Measurements from ENCODE around the gene SLC39A2.

Gene SLC39A2

DNA sequence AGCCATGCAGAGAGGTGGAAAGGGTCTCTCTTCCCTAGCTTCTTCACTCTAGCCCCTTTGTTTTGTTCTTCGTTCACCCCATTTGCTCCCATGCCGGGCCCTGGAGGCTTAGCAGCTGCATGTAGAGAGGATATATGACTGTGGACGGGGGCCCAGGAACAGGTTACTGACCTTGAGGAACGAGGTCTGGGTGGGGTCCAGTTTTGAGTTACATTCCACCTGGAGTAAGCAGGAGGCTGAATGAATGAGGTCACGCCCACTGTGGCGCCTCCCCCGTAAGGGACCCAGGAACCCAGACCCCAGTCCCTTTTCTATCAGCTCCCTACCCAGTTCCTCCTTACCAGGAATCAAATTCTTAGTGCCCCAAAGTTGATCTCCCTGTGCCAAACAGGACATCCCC is 19.2 kb downstream of the SLC39A2 start:
- POLR2A ChIA-PET: interaction anchor here (1.3 to 1.6 kb wide), 2 partner anchors 28 to 48 kb away, joined by 3 to 4 read pairs; no protein-coding TSS in a partner anchor
- TF ChIP-seq ELF4 (IDR thresholded peaks at IDR 0.05) (no peak), FOXM1 (IDR thresholded peaks at IDR 0.05; ENCODE audit: borderline replicate concordance) (no peak), ZNF384 (IDR thresholded peaks at IDR 0.05) (no peak), BHLHE40 (IDR thresholded peaks at IDR 0.05; ENCODE audit: borderline replicate concordance) (no peak), SP1 (IDR thresholded peaks at IDR 0.05) (no peak), SUZ12 (IDR thresholded peaks at IDR 0.05) (no peak), HDGF (IDR thresholded peaks at IDR 0.05; ENCODE audit: borderline replicate concordance) (no peak), ARNT (IDR thresholded peaks at IDR 0.05) (no peak), FOXA1 (IDR thresholded peaks at IDR 0.05) (no peak)
- TF ChIP-seq, protein P1, sequence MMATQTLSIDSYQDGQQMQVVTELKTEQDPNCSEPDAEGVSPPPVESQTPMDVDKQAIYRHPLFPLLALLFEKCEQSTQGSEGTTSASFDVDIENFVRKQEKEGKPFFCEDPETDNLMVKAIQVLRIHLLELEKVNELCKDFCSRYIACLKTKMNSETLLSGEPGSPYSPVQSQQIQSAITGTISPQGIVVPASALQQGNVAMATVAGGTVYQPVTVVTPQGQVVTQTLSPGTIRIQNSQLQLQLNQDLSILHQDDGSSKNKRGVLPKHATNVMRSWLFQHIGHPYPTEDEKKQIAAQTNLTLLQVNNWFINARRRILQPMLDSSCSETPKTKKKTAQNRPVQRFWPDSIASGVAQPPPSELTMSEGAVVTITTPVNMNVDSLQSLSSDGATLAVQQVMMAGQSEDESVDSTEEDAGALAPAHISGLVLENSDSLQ (IDR thresholded peaks at IDR 0.05): no peak
- CTCF ChIA-PET: interaction anchor here (0.9 to 4.7 kb wide), 3 partner anchors 22 to 74 kb away, joined by 3 to 98 read pairs (median 3); no protein-coding TSS in a partner anchor
- no peak for DNase-seq (ENCODE audit: extremely low spot score)

DNA sequence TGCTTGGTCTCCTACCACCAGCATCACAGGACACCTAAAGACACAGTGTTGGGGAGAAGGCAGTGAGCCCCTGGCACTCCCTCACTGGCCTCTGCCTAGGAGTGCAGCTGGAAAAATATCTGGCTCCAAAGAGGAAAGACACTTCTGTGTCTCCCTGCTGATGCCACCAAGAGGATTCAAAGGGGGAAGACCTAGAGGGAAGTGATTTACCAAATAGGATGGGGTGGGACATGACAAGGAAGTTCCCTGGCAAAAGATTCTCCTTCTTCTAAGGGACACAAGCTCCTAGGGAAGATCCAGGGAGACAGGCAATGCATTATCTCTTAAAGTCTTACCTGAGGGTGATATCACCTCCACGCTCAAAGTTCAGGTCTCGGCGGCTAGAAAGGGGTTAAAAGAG is 19.7 kb downstream of the SLC39A2 start:
- DNase-seq (ENCODE audit: extremely low spot score): no peak
- CTCF ChIA-PET: interaction anchor here (2.9 kb wide), 1 partner anchor 21 kb away, joined by 15 read pairs; no protein-coding TSS in a partner anchor
- TF ChIP-seq, protein P1 (IDR thresholded peaks at IDR 0.05): no peak
- TF ChIP-seq NFRKB (IDR thresholded peaks at IDR 0.05): no peak
- no peak for TF ChIP-seq TARDBP (IDR thresholded peaks at IDR 0.05)
- TF ChIP-seq CTBP1 (IDR thresholded peaks at IDR 0.05; ENCODE audit: borderline replicate concordance): no peak
- TF ChIP-seq ARNT (IDR thresholded peaks at IDR 0.05): no peak
- TF ChIP-seq BHLHE40 (IDR thresholded peaks at IDR 0.05; ENCODE audit: borderline replicate concordance): no peak
- TF ChIP-seq SP1 (IDR thresholded peaks at IDR 0.05): no peak
- no peak for TF ChIP-seq SUZ12 (IDR thresholded peaks at IDR 0.05)
- no peak for TF ChIP-seq LEF1 (IDR thresholded peaks at IDR 0.05; ENCODE audit: borderline replicate concordance)
- POLR2A ChIA-PET: interaction anchor here (1.6 kb wide), 1 partner anchor 48 kb away, joined by 4 read pairs; no protein-coding TSS in a partner anchor

DNA sequence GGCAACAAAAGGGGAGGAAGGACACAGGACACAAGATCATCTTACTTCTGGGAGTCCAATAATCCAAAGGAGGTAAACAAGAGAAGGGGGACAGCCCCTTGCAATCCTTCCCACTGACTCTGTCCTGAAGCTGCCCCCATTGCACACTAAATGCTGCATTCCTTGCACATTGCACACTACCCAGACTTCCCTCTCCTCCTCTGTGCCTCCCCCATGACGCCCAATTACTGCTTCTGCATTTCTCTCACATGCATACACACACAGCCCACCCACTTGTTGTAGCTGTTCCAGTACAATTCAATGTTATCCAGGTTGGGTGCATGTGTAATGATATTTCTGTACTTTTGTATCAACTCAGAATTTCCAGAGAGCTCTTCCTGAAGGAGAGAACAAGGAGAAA is 20.3 kb downstream of the SLC39A2 start:
- TF ChIP-seq FOXM1 (IDR thresholded peaks at IDR 0.05; ENCODE audit: borderline replicate concordance) (no peak), NFRKB (IDR thresholded peaks at IDR 0.05) (no peak), ARNT (IDR thresholded peaks at IDR 0.05) (no peak), CTBP1 (IDR thresholded peaks at IDR 0.05; ENCODE audit: borderline replicate concordance) (no peak), ZNF384 (IDR thresholded peaks at IDR 0.05) (no peak), LEF1 (IDR thresholded peaks at IDR 0.05; ENCODE audit: borderline replicate concordance) (no peak), ELF4 (IDR thresholded peaks at IDR 0.05) (no peak), TARDBP (IDR thresholded peaks at IDR 0.05) (no peak), FOXK2 (IDR thresholded peaks at IDR 0.05) (no peak), SUZ12 (IDR thresholded peaks at IDR 0.05) (no peak), FOXA1 (IDR thresholded peaks at IDR 0.05) (no peak)
- TF ChIP-seq, protein P1 (IDR thresholded peaks at IDR 0.05): no peak
- CTCF ChIA-PET: interaction anchor here (2.9 kb wide), 1 partner anchor 21 kb away, joined by 15 read pairs; no protein-coding TSS in a partner anchor
- POLR2A ChIA-PET: interaction anchor here (1.6 kb wide), 1 partner anchor 49 kb away, joined by 4 read pairs; no protein-coding TSS in a partner anchor
- no peak for DNase-seq (ENCODE audit: extremely low spot score)

DNA sequence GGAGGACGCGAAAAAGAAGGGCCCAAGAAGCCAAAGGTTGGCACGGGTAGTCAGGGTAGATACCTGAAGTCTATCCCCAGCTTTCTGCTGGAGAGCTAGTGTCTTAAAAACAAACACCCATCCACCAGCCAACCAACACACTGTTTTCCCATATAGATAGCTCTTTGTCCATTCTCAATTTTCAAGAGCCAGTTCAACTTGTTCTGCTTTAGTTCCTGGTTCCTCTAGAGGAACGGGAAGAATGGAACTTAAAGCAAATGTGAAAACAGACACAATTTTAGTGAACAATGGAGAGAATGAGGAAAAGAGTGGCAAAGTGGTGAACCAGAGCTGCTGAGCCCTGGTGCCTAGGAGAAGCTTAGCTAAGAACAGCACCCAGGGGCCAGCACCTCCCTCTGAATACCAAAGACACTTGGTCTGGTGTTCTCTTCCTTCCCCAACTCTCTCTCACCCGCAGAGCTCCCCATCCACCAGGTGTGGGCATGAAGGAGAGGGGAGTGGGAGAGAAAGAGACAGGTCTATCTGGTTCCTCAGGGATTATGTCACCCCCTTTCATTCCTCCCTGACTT is 22.0 kb downstream of the SLC39A2 start:
- CTCF ChIA-PET: interaction anchor here (2.9 kb wide), 1 partner anchor 19 kb away, joined by 15 read pairs; no protein-coding TSS in a partner anchor

DNA sequence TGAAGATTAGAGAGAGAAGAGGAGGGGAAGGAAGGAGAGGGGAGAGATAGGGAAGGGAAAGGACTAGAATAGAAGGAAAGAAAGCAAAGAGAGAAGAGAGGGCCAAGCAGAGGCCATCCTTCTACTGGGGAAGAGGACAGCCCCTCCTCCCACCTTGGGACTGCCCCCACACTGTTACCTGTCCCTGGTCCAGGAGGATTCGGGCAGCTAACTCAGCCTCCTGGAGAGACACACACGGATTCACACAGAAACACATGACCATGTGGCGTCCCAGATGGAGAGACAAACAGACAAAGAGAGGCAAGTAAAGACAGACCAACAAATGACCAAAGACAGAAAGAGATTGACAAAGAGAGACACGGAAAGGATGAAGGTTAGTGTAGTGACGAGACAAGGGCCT is 23.6 kb downstream of the SLC39A2 start:
- TF ChIP-seq, protein P1 (IDR thresholded peaks at IDR 0.05): no peak
- TF ChIP-seq CTBP1 (IDR thresholded peaks at IDR 0.05; ENCODE audit: borderline replicate concordance) (no peak), FOXA1 (IDR thresholded peaks at IDR 0.05) (no peak), SUZ12 (IDR thresholded peaks at IDR 0.05) (no peak), L3MBTL2 (conservative IDR thresholded peaks at IDR 0.05) (no peak), SP1 (IDR thresholded peaks at IDR 0.05) (no peak), NFRKB (IDR thresholded peaks at IDR 0.05) (no peak), TARDBP (IDR thresholded peaks at IDR 0.05) (no peak), HDGF (IDR thresholded peaks at IDR 0.05; ENCODE audit: borderline replicate concordance) (no peak), LEF1 (IDR thresholded peaks at IDR 0.05; ENCODE audit: borderline replicate concordance) (no peak), FOXM1 (IDR thresholded peaks at IDR 0.05; ENCODE audit: borderline replicate concordance) (no peak), ARNT (IDR thresholded peaks at IDR 0.05) (no peak), ZNF384 (IDR thresholded peaks at IDR 0.05) (no peak), ELF4 (IDR thresholded peaks at IDR 0.05) (no peak), FOXK2 (IDR thresholded peaks at IDR 0.05) (no peak), BHLHE40 (IDR thresholded peaks at IDR 0.05; ENCODE audit: borderline replicate concordance) (no peak)
- DNase-seq (ENCODE audit: extremely low spot score): no peak
- ChIA-PET POLR2A (no interaction called here), CTCF (interaction anchor here (1.2 to 3.2 kb wide), 2 partner anchors 8 to 17 kb away, joined by 6 to 12 read pairs; no protein-coding TSS in a partner anchor)

More for the DNA sequence above, 22.0 kb downstream of the SLC39A2 start:
- no peak for DNase-seq (ENCODE audit: extremely low spot score)
- POLR2A ChIA-PET: interaction anchor here (1.6 kb wide), 1 partner anchor 82 kb away, joined by 4 read pairs; no protein-coding TSS in a partner anchor
- TF ChIP-seq HDGF (IDR thresholded peaks at IDR 0.05; ENCODE audit: borderline replicate concordance) (no peak), SUZ12 (IDR thresholded peaks at IDR 0.05) (no peak), LEF1 (IDR thresholded peaks at IDR 0.05; ENCODE audit: borderline replicate concordance) (no peak), TARDBP (IDR thresholded peaks at IDR 0.05) (no peak), FOXK2 (IDR thresholded peaks at IDR 0.05) (no peak), ELF4 (IDR thresholded peaks at IDR 0.05) (no peak), CTBP1 (IDR thresholded peaks at IDR 0.05; ENCODE audit: borderline replicate concordance) (no peak), ZNF384 (IDR thresholded peaks at IDR 0.05) (no peak), SP1 (IDR thresholded peaks at IDR 0.05) (no peak), FOXM1 (IDR thresholded peaks at IDR 0.05; ENCODE audit: borderline replicate concordance) (no peak), FOXA1 (IDR thresholded peaks at IDR 0.05) (no peak), NFRKB (IDR thresholded peaks at IDR 0.05) (no peak), ARNT (IDR thresholded peaks at IDR 0.05) (no peak), L3MBTL2 (conservative IDR thresholded peaks at IDR 0.05) (no peak), BHLHE40 (IDR thresholded peaks at IDR 0.05; ENCODE audit: borderline replicate concordance) (no peak)
